GM18858 (cell line): ENCODE data around the gene R3HDML.

ENCODE experiments used
- ATAC-seq: cut with Tn5 transposase; IDR thresholded peaks from one replicate; pipeline ENCODE4 v1.9.1; 2021; ENCODE audit not compliant: unreplicated experiment

Gene R3HDML

DNA sequence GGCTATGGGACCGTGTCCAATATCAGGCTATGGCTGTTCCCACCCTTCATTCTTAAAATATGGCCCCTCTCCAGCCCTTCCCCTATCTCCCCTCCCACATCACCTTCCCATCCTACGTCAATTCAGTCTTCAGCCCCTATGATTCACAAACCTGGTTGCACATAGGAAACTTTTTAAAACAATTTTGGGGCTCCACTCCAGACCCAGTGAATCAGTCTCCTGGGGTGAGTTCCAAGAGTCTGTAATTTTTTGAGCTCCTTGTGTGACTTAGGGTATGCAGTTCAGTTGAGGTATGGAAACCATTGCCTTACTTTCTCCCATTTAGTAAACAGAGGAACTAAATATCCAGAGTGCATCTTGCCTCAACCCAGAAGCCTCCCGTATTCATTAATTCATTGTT, 24.2 kb downstream of the R3HDML start:
- no peak for ATAC-seq

DNA sequence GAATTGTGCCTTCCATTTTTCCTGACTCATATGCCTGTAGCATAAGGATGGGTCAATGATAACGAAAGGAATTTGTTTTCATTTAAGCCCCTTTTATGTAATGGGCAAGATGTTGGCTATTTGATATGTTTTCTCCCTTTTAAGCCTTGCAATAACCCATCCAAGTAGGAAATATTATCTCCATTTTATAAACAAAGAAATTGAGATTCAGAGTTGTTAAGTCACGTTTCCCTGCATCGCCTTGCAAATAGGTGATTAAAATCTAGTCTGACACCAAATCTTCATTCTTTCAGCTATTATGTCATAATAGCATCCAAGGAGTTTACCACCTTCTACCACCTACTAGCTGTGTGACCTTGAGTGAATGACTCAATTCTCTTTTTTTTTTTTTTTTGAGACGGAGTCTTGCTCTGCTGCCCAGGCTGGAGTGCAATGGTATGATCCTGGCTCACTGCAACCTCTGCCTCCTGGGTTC, 25.7 kb downstream of the R3HDML start:
- no peak for ATAC-seq

DNA sequence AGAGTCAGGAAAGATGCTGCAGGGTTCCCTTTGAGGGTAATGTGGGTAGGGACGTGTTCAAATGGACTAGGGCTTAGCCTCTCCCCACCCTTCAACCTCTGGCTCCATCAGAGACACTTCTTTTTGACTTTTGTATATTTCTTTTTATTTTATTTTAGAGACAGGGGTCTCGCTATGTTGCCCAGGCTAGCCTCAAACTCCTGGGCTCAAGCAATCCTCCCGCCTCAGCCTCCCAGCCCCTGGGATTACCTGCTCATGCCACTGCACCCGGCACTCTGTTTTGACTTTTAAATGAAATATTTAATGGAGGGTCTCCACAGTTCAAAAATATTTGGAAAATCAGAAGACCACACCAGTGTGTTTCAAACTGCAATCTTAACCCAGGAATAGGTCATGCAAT, 27.2 kb downstream of the R3HDML start:
- ATAC-seq = no peak

DNA sequence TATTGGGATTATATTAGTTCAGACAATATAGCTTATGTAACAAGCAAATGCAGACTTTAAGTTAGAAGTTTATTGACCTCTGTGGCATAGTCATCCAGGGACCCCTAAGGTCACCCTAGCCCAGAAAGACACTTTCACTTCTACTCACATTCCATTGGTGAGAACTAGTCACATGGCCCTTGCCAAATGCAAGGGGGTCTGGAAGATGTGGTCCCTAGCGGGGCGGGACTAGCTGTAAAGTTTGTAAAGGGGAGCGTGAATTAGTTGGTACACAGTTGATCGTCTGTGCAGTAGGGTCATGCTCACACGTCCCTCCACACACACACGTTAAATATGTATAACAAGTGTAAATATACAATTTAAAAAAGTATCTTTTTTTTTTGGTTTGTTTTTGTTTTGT, 27.9 kb downstream of the R3HDML start:
- ATAC-seq = no peak

DNA sequence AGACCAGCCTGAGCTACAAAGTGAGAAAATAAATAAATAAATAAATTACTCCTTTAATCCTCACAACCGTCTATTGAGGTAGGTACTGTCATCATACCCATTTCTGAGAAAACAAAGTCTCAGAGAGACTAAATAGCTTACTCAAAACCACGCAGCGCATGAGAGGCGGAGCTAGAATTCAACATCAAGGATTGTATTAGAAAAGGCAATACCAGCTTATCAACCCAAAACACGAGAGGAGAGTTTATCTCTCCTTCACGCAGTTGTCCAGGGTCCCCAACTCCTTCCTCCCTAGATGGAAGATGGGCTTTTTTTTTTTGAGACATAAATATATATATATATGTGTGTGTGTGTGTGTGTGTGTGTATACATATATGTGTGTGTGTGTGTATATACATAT, 30.9 kb downstream of the R3HDML start:
- no peak for ATAC-seq

DNA sequence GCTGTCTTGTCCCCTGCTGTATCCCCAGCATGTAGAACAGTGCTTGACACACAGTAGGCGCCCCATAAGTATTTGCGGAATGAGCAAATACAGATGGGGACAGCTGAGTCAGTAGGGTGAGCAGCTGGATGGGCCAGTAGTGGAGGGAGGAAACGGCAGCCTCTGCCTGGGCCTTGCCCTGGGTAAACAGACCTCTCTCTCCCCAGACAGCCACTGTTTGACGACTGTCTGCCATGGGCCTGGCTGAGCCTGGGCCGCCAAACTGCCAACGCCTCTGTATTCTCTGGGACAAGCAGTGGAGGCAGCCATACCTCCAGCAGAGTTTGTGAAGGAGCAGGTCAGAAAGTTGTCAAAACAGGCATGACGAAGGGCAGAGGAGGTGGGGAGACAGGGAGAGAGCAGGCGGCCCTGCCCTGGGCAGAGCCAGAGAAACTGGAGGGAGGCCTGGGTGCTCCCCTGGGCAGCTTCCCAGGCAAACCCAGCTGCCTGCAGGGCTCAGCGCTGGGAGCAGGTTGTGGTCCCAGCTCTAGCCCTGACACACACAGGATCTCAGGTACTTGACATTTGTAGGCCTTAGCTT, 33.9 kb downstream of the R3HDML start:
- ATAC-seq = no peak

DNA sequence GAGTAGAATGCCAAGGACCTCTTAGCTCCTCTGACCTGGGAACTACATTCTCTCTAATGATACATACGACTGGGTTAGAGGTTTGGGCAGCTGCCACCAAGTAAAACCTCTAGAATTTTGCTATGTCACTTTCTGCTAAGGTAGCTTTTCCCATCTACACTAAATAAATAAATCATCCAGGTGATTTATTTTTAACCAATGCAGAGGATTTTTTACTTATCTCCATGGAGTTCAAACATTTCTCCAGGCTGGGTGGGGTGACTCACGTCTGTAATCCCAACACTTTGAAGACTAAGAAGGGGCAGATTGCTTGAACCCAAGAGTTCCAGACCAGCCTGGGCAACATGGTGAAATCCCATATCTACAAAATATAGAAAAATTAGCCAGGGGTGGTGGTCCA, 45.8 kb downstream of the R3HDML start:
- ATAC-seq = no peak

DNA sequence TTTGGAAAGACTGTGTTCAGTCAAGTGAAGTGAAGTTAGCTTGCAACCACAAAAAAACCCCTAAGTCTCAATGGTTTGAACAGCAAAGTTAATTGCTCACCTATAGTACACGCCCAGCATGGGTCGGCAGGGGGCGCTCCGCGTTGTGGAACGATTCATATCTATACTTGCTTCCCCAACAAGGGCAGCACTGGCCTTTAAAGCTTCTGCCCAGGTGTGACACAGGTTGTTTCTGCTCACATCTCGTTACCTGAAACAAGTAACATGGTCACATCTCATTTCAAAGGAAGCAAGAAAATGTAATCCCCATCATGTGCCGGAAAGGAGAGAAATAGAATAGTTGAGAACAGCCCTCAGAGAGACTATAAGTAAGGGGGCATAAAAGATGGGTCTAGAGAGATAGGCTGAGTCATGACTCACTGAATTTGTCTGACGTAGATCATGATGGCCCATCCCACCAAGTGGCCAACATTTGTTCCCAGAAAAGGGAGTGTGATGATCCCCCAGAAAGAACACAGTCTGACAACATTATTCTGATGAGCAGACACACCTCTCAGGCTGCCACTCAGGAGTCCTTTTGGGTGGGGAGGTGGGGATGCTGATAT, 47.7 kb downstream of the R3HDML start:
- no peak for ATAC-seq

DNA sequence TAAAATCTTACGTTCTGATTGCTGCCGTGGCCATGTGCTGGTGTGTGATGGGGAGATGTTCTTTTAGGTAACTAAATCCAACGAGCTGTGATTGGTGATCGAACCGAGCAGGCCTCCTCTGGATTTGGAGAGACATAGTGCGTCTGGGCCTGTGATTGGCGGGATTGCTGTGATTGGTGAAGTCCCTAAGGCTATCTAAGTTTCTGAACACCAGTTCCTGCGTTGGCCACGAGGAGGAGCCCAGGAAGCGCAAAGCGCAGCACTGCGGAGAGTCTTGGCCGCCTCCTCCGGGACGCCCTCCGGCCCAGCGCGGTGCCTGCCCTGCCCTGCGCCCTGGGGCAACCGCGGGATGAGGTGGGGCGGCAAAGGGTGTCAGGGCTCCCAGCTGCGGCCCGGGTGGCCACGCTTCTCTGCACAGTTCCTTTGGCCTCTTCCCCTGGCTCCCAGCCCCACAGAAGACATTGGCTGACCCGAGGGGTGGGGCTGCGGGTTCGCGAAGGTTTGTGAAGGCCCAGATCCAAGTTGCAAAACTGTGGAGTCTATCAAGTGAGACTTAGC, 51.7 kb downstream of the R3HDML start:
- no peak for ATAC-seq

DNA sequence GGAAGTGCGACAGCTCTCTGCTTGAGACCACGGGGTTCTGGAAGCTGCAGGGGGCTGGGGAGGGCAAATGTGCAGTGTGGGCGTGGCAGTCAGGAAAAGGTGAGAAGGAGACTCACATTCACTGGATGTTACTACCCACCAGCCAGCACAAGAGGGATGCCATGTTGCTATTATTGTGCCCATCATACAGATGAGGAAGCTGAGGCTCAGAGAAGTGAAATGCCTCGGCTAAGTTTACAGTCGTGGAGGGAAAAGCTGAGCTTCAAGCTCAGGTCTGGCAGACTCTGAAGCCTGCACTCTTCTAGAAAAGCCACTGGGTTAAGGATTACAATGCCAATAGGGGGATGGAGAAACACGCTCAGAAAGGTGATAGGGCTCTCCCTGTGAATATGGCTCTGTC, 53.0 kb downstream of the R3HDML start:
- ATAC-seq = no peak

DNA sequence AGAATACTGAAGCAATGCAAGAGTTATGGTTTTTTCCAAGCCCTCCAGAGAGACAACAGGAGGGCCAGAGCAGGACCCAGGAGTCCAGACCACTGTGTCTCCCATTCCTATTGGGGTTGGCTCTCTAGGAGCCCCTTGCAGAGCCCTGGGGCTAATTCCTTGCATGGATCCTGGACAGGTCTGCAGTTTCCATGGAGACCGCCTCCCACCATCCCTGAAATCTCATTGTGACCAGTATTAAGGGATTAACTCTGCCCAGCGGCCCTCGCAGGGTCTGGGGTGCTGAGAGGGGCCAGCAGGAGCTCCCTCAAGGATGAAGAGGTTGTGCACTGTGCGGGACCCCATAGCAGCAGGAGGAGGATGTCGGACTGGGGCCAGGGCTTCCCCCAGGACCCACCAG, 53.4 kb downstream of the R3HDML start:
- ATAC-seq = no peak

DNA sequence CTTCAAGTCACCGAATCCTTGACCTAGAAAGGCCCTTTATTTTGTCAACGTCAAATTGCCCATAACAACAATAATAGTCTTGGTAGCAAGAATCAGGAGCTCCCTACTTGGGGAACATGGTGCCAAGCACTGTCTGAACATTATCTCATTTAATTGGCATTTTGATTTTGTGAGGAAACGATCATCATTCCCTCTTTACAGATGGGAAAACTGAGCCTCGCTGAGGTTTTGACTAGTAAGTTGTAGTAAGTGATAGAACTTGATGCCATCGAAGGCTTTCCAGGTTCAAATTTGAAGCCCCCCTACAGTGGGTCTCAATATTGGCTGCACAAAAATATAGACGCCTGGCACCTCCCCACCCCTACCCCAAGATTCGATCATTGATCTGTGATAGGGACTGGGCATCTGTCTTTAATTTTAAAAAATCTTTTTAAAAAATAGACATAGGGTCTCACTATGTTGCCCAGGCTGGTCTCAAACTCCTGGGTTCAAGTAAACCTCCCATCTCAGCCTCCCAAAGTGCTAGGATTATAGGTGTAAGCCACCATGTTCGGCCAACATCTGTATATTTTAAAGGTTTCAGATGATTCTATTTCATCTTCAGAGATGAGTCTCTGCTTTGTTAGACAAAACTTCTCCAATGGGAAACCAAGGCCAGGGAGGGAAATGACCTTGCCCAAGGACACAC, 55.4 kb downstream of the R3HDML start:
- no peak for ATAC-seq

DNA sequence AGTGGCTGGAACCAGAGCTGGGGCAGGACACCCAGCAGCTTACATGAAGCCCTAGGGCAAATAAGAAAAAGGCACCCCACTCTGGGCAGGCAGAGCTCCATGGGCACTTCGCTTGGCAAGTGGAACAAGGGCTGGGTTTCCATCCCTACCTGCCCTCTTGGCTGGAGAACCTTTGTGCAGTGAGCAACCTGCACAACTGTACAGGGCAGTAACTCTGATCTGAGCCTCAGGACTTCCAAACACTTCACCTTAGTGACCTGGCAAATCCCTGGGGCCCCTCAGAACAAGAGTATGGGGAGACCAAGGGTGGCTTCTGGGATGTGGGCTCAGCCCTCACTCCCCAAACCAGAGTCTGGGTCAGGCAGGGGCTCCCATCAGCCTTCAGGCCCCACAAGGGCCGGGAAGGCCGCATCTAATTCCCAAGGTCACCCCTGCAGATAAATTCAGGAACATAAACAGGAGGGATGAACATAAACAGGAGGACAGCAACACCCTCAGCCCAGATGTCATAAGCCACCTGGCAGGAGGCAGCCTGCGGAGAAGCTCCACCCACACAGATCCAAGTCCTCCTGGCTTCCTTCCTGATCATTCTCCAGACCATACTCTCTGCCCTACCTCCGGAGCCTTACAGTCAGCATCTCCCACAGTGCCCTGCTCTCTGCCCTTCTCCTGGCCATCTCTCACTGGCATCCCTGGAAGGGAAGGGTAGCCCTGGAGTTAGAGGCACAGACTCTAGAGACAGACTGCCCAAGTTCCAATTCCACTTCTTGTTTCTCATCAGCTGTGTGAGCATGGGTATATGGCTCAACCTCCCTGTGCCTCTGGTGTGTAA, 56.1 kb downstream of the R3HDML start:
- no peak for ATAC-seq

DNA sequence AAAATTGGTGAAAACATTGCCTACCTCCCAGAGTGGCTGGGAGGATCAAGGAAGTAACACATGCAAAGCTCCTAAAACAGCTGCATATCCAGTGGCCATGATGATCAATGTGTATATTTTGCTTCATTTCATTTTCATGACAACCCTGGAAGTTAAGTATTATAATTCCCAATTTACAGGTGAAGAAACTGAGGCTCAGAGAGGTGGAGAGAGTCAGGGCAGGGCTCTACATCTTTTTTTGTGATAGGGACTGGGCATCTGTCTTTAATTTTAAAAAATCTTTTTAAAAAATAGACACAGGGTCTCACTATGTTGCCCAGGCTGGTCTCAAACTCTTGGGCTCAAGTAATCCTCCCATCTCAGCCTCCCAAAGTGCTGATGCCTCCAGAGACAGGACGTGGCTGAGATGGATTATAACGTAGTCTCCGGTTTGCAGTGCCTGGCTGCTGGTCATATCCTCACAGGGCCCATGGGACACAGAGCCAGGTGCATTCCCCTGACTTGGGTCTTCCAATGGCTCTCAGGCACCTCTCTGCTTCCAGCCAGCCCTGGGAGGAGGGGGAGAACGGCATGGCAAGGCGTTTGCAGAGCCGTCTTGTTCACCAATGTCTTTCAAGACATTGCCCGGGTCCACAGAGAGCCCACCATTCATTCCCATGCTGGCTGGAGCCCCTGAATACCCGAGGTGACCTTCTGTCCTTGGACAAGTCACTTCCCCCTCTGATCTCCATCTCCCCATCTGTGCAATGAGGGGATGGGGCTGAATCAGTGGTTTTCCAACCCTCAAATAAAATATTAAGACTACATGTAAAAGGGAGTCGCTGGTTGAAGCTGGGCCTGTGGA, 57.0 kb downstream of the R3HDML start:
- ATAC-seq = no peak

DNA sequence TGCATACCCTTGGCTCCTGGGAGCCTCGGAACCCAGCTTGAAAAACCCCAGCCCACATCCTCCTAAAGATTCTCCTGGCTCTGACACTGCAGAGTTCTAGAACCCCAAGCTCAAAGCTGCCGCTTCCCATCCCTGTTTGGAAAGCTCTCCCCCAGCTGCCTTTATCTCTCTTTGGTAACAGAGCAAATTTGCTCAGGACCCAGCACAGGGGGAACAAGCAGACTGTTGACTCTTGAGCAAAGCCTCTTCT, 57.5 kb downstream of the R3HDML start:
- ATAC-seq = no peak

DNA sequence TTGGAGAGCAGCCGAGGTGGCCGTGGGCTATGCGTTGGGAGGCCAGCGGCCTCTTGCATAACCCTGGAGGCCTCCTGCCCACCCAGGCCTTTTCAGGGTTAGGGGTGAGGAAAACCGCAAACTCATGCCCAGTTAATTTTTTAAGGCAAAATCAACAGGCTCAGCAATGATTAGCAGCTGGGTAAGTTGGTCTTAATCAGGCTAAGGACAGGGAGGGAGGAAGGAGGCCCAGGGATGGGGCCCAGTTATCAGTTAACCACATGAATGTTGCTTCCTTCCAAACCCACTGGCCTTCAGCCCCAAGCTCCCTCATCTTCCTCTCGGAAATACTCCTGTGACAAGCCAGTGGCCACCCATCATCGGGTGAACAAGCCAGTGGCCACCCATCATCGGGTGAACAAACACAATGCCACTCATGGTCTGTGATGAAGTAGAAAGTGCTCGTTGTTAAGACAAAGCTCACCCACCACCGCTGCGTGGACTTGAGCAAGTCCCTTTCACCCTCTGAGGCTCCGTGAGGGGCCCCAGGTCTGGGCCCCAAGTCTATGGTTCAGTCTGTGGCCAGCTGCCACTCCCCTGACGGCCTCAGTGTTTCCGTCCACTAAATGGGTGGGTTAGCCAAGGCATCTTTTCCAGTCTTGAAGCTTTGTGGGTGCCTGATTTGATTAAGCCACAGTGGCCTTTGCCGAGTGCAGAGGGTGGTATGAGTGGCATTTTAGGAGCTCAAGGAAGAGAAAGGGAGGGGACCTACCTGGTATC, 58.0 kb downstream of the R3HDML start:
- ATAC-seq = no peak

DNA sequence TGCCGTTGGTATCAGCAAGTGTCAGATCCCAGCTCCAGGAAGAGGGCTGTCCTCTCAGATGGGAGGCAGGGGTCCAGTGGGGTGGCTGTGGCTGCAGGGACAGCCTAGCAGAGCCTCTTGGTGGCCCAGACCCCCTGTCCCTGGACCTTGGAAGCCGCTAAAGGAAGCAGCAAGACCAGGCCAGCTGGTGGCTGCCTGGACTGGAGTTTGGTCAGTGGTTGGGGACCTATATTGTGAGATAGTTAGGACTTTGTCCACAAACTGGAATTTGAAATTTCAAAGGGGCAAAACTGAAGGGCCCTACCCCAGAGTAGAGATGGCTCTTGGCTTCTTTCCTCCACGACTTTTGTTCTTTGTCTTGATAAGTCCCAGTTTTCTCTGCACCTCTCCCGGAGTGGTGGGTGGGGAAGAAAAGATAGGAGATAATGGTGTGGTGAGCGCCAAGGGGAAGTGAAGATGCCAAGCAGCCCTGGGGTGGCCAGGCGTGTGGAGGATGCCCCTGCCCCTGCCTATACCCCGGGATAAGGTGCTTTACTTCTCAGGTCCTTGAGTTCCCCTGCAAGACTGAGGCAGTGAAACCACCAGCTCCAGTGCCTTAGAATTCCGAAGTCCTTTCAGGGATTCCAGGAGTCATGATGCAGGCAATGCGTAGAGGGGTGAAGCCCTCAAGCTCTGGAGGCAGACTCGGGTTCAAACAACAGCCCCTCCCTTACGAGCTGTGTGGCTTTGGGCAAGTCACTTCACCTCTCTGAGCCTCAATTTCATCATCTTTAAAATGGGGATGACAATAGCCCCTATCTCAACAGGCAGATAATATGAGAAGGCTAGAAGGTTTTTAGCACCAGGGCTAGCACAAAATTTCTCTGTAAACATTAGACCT, 58.9 kb downstream of the R3HDML start:
- ATAC-seq = no peak

DNA sequence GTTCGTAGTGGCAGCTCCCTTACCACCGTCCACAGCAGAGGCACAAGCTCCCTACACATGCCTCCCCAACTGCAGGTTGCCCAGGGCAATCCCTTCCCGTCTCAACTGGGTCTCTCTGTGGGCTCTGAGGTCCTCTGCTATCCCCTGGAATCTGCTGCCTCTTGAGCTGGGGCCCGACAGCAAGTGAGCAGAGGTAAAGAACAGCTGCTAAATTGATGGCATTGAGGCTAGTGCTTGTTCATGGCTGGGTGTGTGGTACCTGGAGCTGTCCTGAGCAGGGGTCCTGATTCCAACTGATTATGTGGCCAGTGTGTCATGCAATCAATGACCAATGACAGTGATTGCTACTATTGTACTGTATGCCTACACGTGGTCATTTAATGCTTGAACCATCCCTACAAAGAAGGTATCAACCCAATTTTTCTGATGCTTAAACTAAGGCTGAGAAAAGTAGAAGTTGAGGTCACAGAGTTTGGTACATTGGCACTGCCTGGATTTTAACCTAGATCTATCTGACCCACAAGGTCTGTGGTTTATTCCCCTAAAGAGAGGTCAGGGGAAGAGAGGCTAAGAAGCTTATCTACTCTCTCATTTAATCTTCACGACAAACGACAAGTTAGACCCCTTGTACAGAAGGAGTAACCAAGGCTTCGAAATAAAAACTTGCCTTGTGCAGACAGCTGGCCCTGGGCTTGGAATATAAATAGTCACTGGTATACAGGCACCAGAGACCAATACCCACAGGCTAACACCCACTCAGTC, 59.7 kb downstream of the R3HDML start:
- ATAC-seq = no peak
